NCI-H82 (cell line): ENCODE measurements around the gene POLD2.
A peak's percentile ranks its signal among the peaks of the same experiment; 100 is the strongest.

ENCODE experiments used
- DNase-seq: peaks from one replicate; lab custom pipeline; 2025; lab: John Stamatoyannopoulos, UW

POLD2 gene

DNA sequence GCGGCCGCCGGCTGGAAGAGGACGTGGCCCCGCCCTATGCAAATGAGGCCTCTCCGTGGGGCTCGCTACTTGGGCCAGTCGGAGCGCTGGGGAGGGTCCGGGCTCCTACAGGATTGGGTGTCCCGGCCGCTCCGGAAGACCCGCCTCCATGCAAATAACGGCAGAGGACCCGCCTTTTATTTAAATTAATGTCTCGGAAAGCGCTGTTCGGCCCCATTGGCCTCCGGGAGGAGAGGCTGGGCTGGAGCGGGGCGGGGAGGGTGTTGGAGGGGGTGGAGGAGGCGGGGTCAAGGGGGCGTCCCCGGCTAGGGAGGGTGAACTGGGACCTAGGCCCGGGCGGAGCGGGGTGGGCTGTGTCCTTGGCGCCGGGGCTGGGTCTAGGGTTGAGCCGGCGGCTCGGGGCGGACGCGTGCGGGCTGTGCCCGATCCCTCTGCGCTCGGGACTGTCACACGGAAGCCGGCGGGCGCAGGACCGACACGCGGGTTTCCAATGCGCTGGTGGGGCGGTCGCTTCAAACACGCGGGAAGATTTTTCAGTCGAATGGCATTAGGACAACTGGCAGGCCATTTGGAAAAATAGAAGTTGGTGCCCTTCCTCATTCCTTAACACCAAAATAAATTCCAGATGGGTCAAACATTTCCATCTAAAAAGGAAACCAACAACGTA, 40.7 kb downstream of the POLD2 start:
- DNase-seq = peak; percentile 100

DNA sequence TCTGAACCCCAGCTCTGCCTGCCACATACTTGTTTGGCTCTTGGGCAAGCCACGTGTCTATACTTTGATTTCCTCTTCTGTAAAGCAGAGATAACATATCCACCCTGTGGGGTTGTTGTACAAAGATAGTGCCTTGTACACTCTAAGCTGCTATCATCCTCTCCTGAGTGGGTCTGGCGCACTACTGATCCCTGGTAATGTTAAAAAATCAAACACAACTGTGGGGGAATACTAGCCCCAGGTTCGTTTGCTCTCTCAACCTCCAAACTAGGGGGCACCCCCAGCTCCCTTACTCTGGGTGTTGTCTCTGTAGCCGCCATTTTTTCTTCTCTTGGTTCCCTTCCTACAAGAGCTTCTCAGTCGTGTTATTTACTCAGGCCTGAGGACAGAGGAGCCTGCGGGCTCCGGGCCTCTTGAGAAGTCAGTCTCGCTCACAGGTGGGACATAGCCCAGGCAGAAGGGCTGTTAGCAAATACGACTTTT, 42.0 kb downstream of the POLD2 start:
- DNase-seq = peak; percentile 47

DNA sequence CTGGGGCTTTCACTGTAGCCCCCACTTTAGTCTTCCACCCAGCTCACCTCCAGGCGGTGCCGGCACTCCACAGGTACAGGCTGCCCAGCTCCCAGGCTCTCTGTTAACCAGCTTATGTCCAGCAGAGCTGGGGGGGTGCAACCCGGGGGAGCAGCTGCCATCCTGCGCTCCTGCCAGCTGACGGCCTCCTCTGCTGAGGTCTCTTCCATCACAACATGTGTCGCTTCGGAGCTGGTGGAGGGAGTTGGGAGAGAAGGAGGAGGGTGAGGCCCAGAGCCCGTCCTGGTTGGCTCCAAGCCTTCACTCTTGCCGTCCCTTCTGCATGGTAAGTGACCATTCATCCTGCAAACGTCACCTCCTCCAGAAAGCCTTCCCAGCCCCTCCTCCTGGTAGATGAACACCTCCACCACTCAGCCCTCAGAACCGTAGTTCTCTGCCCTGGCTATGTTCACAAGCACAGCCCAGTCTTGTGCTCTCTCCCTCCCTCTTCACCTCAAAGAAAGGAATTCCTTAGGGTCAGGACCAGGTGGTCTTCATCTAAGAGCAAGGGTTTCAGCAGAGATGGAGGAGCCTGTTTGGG, 42.6 kb downstream of the POLD2 start:
- peak; percentile 85 for DNase-seq

DNA sequence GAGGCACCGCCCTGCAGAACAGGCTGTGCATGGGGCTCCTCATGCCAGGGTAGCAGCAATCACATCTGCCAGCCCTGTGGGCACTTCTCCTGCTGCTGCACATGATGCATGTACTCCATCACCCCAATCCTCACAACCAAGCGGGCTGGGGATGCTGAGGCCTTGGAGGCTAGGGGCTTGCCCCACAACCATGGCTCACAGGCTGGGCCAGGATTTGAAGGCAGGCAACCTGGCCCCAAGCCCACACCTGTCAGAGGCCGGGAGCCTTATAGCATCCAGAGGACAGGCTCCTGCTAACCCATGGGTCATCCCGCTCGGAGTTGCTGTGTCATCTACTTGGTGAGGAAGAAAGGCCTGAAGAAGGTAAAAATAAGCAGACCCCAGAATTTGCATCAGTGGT, 43.2 kb downstream of the POLD2 start:
- no peak for DNase-seq

DNA sequence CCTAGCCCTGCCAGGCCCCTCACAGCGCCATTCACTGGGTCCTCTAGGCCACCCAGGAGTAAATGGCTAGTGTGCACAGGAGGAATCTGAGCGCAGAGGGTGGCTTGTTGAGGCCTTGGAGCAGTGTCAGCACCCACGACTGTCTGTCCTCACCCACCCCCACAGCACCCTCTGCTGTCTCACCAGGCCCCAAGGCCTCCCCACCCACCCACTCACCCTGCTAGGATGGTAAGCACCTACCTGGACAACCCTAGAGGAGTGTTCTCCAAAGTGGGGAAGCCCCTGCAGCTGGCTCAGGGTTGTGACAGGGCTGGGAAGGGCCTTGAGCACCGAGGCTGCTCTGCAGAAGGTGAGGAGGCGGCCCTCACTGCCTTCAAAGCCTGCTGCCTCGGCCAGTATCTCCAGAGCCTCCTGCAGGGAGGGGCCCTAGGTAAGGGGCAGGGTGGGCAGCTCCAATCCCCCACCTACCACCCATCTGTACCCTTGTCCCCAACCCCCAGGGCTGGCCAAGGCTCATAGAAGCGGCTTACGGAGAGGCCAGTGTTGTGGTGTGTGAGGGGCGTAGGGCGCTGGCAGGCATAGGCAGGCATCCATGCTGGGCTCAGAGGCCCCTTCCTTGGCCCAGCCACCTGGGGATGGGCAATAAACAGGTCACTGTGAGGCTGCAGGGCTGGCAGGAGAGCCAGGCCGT, 43.9 kb downstream of the POLD2 start:
- DNase-seq = no peak

DNA sequence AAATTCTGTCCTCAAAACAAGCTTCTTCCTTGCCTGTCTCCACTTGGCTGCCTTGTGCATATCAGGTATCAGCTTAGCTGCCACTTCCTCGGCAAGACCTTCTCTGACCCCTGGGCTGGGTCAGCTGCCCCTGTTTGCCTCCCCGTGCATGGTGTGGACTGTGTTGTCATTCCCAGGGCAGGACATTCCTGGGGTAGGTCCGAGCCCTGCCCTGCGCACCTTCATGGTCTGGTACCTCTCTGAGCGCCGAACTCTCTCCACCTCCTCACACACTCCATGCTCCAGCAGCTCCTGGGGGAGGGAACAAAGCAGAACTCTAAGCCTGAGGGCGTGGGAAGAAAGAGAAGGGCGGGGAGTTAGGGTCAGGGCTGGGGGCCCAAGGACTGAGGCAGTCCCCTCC, 44.8 kb downstream of the POLD2 start:
- DNase-seq = no peak

DNA sequence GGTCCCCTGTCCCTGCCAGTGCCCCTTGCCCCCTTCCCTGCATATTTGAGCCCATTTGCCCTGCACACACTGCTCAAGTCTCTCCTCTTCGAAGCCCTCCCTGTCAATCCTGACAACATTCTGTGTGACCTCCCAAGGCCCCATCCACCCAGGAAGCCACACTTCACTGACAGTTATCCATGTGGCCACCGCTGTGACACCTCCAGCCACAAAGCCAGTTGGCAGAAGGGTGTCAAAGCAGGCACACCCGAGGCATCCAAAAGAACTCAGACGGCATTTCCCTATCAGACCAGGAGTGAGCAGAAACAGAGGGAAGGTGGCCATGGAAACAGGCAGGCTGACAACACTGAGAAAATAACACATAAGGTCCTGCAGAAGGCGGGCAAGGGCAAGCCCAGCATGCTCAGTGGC, 45.7 kb downstream of the POLD2 start:
- DNase-seq = no peak

DNA sequence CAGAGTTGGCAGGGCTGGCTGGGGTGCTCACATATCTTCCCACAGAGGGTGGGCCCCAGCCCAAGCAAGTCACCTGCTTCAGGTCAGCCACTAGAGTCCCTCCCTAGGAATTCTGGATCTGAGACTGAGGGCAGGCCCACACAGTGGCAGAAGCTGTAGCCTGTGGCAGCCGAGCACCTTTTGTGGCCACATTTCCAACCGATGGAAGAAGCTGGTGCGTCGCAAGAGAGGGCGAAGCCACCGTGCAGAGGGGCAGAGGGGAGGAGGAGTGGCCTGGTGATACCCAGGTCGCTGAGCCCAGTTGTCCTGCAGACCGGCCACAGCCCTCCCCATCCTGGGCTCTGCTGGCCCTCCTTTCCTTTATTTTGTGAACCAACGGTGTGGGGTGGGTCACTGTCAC, 46.3 kb downstream of the POLD2 start:
- no peak for DNase-seq

DNA sequence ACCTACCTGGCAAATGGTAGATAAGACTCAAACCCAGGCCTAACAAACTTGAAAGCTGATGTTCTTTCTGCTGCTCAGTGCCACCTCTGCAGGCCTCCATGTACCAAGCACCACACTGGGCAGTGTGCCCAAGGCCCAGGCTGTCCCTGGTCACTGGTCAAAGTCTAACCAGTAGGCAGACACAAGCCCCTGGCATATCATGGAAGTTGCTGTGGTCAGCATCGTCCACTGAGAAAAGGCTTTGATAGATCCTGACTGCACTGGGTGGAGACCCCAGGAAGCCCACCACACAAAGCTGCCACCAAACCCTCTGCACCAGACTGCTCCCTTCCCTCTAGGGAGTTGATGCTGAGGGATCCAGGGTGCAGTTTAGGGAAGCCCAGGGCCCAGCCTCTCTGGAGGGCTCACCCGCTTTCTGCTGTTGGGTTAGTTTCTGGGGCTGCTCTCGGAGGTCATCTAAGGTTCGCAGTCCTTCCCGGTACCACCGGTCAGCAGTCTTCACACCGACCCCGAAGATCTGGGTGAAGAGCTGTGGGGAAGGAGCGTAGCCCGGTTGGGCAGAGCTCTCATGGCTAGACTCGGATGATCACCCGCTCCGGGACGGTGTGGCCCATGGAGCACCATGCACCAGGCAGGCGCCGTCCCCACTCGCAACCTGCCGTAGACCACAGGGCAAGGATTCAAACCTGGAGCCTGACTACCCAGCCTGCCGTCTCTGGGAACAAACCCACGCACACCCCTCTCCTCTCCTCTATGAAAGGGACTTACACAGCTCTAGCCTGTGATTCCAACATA, 47.0 kb downstream of the POLD2 start:
- no peak for DNase-seq

DNA sequence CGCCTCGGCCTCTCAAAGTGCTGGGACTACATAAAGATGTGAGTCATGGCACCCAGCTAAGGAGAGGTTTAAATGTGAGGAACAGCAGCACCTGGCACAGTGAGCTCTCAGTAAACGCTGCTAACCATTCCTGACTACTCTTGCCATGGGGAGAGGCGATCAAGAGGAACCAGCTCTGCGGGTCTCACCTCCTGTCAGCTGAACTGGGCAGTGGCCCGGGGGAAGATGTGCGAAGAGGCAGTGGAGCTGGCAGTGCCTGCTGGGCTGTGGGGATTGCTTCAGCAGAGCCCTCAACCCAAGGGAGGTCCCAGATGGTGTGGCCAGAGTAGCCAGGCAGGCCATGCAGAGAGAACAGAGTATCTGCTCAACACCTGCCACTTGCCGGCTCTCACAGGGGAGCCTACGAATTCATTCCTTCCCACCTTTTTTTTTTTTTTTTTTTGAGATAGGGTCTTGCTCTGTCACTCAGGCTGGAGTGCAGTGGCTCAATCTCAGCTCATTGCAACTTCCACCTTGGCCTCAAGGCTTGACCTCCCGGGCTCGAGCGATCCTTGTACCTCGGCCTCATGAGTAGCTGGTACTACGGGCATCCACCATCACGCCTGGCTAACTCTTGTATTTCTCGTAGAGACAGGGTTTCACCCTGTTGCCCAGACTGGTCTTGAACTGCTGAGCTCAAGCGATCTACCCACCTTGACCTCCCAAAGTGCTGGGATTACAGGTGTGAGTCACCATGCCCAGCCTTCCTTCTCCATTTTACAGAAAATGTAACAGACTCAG, 47.9 kb downstream of the POLD2 start:
- no peak for DNase-seq

DNA sequence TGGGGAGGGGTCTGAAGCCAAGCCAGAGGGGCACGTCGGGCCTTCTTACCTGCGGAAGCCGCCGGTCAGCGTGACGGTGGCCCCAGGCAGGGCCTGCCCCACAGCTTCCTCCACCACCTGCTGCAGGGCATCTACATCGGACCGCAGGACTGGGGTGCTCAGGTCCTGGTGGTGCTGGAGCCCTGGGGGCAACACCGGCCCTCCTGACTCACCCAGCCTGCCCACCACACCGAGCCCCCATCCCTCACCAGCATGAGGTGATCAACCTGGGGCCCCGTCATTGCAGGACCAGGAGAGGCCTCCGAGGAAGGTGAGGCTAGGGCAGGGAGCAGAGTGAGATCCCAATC, 49.0 kb downstream of the POLD2 start:
- no peak for DNase-seq

DNA sequence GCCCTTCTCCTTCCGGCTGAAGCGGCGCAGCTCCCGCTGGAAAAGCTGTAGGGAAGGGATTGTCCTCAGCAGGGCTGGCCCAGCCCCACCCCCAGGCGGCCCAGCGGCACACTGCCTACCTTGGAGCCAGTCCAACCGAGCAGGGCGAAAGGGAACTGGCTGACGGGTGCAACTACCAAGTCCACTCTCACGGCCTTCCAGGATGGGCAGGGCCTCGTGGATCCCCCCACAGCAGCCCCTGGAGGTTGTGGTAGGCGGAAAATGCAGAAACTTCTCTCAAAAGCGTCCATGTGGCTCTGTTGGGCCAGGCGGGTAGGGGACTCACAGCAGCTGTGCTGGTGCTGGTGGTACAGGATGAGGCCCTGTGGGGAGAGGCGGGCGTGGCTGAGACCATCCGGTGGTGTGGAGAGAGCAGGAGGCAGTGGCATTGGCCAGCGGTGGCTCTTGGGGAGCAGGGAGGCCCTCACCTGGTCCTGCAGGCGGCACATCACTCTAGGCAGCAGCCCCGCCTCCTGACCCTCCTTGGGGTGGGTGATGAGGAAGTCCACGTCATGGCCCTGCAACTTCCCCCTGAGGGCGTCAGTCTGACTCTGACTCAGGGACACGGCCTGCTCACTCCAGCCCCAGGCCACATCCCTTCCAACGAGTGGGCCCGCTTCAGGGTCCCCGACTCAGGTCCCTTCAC, 49.5 kb downstream of the POLD2 start:
- no peak for DNase-seq

DNA sequence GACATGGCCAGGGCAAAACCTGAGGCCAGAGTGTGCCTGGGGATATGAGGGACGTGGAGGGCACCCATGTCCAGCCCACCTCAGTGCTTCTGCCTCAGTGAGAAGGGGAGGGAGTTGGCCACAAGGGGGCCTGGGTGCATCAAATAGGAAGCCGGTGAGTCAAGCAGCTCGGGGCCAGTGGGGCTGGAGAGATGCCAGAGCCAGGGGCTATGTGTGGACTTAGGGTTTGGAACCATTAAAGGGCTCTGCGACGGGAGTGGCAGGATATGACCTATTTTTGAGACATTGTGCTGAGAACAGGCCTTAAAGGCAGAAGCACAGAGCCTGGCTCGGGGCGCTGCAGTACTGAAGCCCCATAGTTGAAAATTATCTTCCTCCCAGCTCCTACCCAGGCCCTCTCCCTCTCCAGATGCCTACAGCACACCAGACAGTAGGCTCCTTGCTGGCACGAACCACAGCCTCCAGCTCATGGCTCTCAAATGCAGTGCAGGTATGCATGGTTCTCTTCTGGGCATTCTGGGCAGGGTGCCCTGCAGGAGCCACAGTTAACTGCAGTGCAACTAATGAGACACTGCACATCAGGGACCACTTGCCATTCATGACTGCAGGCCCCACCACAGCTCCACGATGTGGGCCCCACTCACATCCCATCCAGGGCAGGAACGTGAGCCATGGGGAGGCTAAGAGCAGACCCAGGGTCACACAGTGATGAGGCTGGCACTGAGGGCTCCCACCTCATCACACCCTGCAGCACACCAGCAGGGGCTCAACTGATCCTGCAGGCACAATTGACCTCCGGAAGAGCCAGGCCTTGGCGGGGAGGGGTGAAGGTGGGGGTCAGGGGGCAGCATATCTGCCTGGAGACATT, 50.8 kb downstream of the POLD2 start:
- peak; percentile 83 for DNase-seq

DNA sequence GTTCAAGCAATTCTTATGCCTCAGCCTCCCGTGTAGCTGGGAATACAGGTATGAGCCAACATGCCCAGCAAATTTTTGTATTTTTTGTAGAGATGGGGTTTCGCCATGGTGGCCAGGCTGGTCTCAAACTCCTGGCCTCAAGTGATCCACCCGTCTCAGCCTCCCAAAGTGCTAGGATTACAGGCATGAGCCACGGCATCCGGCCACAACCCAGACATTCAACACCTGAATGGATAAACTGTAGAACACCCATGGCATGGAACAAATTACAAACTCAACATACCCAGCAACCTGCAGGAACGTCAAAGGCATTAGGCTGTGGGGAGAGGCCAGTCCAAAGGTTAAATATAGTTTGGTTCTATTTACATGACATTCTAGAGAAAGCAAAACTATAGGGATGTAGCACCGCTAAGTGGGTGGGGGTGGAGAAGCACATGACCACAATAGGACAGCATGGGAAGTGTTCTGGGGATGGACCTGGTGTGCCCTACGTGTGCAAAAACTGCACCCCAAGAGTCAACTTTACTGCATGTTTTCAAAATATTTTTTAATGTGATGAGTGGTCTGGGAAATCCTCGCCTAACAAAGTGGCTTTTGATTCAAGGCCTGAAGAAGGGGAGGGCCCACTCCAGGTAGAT, 51.5 kb downstream of the POLD2 start:
- DNase-seq = no peak

DNA sequence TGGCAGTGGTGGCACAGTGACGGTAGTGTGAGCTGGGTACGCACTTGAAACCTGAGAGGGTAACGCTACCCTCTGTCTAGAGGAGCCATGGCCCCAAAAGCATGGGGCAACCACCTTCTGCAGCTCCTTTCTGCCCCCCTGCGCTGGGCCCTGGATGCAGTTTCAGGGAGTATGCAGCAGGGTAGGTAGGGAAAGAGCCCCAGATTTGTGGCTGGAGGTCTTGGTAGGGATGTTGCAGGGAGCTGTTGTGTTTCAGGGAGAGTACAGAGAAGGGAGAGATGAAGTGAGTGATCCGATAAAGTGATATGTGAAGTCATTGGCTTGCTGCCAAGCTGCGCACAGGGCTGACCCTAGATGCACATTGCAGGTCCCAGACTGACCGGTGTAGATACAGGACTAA, 55.3 kb downstream of the POLD2 start:
- peak; percentile 63 for DNase-seq

DNA sequence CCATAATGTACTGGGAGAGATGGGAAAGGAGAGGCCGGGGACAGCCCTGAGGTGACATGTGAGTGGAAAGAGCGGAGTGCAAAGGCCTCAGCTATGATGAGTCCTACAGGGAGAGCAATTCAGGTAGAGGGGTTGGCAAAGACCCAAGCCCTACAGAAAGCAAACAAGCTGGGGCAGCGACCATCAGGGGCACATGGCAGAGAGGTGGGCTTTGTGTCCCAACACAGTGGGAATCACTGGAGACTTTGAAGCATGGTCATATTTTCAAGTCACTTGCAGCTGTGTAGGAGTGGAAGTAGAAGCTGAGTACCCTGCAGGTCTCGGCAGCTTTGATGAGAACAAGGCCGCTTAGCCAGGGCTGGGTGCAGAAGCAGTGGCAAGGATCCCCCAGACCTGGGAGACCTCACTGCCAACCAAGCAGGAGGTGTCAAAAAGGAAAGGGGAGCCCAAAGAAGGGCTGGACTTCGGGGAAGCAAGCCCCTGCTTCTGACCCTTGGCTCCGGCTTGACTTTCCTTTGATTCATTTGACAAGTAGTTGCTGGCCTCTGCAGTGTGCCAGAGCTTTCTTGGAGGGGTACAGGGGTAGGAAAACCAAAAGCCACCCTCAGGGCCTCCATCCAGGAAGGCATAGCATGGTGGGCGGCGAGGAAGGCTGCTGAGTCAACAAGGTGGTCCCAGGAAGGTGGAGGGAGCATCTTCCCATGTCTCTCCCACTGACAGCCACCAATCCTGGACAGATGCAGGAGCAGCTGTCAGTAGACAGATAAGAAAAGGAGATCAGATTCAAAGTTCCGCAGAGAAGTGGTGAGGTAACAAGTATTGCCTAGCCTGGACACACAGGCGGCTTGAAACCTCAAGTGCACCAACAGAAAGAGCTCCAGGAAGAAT, 56.0 kb downstream of the POLD2 start:
- DNase-seq = peak; percentile 24

DNA sequence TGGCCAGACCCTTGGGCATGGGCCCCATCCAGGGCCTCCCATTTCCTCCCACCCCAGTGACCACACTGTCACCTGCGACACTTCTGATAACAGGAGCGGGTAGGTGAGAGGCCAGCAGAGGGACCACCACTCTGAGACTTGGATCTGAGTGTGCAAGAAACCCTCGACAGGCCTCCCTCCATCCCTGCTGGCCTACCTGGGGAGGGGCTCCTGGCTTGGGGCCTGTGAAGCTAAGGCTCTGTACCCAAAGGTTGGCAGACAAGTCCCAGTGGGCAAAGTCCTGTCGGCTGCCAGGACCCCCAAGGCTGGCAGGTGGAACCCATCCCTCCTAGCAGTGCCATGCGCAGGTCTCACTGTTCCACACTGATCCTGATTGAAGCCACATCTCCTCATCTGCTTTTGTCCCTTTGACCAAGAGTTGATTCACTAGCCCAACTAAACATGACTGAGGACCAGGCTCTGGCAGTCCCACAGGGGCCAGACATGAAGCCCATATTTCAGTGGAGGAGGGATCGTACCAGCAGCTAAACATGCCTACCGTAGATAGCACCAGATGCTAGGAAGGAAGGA, 56.8 kb downstream of the POLD2 start:
- DNase-seq = no peak

DNA sequence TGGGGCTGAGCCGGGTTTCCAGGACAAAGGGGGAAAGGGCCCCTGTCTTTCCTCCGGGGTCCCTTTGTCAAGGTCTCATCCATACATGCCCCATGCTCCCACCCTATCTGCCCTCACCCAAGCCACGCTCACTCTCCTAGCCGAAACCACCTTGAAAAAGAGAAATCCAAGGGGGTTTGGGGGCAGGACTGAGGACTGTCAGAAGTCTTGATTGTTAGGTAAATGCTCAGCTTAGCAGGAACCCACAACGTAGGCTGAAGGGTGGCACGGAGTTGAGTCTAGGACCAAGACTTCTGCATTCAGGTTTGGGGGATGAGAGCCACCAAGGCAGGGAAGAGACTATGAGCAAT, 57.3 kb downstream of the POLD2 start:
- no peak for DNase-seq
